OCI-M1 (cell line): ENCODE measurements around the gene PSMG3.
"Not testable (repeated sequence)": the region's sequence is repeated elsewhere in the genome, so short reads cannot be mapped to it uniquely, and the experiment has no call there.

ENCODE experiments used
- DNase-seq: peaks from one replicate; lab custom pipeline; 2025; lab: John Stamatoyannopoulos, UW

Gene PSMG3

GRCh38 chr7:1596181-1597043 lies 26.6 kb upstream of the PSMG3 start:
- no peak for DNase-seq

DNA sequence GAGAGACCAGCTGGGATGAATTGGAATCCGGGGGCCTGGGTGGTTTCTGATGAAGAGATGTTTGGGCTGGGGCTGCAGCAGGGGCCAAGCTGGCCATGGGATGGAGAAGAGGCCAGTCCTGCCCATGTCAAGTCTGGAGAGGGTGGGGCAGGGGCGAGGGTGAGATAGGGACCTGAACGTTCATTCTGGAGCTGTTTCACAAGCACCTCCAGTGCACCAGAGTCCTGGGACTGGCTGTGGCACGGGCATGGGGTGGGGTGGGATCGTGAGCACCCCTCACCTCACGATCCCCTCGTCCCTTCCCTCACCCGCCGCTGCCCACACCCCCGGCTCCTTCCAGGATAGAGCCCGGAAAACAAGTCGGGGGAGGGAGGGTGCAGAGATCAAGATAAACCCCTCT lies 25.8 kb upstream of the PSMG3 start:
- DNase-seq: no peak

DNA sequence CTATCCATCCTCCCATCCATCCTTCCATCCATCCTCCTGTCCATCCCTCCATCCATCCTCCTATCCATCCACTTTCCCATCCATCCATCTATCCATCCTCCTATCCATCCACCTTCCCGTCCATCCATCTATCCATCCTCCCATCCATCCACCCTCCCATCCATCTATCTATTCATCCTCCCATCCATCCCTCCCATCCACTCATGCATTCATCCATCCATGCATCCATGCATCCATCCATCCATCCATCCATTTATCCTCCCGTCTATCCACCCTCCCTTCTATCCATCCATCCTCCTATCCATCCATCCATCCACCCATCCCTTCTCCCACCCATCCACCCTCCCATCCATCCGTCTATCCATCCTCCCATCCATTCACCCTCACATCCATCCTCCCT lies 25.2 kb upstream of the PSMG3 start:
- DNase-seq: no peak

DNA sequence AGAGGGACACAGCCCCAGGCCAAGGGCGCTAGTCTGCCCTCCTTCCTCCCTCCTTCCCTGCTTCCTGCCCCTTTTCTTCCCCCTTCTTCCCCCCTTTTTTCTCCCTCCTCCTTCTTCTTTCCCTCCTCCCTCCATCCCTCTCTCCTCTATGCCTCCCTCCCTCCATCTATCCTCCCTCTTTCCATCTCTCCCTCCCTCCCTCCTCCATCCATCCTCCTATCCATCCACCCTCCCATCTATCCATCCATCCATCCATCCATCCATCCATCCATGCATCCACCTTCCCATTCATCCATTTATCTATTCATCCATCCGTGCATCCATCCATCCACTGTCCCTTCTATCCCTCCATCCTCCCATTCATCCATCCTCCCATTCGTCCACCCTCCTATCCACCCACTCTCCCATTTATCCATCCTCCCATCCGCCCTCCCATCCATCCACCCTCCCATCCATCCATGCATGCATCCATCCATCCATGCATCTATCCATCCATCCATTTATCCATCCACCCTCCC lies 24.1 kb upstream of the PSMG3 start:
- DNase-seq: no peak

DNA sequence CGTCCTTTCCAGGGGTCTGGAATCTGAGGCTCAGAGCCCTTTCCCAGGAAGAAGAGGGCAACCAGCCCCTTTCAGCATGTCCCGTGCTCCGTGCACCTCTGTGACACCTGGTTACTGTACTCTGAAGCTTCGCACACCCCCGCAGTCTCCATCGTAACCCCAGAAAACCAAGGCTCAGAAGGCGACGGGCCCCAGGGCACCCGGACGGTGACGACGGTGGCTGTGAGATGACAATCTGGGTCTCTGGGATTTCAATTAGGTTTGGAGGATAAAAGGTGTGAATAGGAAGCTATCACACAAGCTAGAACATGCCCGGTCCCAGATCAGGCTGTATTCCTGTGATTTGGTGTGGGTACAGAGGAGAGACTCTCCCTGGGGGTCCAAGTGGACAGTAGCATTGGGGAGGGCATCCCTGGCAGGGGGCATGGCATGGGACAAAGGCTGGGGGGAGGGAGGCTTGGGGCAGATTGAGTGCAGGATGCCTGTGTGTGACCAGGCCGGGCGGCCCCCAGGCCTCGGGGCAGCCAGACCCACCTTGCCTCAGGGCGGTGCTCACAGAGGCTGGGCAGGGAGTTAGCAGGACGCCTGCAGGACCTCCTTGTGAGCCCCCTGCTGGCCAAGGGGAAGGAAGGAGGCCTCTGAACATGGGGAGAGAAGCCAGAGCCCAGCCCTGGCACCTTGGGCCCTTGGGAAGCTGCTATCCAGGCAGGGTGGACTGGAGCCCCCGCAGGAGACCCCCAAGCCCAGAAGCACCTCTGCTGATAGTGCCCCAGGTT lies 23.4 kb upstream of the PSMG3 start:
- no peak for DNase-seq

DNA sequence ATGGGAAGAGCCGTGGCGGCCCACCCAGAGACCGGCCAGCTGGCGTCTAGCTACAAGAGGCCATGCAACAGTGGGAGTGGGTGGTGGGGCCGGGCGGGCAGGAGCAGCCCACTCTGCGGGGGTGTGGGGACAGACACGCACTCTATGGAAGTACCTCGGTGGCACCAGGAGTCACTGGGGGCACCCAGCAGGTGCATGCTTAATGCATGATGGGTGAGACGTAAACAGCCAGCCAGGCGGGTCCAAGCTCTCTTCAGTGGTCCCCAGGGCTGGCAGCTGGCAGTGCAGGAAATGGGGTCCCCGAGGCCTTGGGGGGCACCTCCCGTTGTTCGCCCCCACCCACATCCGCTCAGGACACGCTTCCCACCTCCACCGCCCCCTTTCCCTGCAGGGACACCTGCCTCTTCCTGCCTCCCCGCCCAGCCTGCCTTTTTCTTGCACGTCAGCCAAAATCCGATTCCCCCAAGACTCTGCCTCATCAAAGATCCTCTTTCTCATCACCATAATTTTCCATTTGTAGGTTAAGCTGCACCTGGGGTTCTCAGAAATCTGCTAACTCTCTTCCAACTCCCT lies 22.6 kb upstream of the PSMG3 start:
- no peak for DNase-seq

DNA sequence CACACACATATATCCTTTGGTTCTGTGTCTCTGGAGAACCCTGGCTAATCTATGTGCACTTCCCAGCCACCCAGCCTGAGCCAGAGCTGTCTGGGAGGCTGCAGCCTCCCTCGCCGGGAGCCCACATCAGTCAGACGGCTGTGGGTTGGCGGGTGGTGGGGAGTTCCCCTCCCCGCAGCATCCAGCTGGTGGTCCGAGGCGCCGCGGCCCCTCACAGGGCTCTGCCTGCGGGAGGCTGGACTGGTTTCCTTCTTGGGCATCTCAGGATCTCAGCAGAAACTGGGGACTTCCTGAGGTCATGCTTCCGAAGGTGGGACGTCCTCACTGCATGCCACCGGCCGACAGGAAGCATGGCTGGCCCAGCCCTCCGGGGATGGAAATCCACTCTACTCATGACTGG lies 22.0 kb upstream of the PSMG3 start:
- no peak for DNase-seq

- no peak for DNase-seq
Measured at GRCh38 chr7:1591396-1591795, 21.6 kb upstream of the PSMG3 start.

DNA sequence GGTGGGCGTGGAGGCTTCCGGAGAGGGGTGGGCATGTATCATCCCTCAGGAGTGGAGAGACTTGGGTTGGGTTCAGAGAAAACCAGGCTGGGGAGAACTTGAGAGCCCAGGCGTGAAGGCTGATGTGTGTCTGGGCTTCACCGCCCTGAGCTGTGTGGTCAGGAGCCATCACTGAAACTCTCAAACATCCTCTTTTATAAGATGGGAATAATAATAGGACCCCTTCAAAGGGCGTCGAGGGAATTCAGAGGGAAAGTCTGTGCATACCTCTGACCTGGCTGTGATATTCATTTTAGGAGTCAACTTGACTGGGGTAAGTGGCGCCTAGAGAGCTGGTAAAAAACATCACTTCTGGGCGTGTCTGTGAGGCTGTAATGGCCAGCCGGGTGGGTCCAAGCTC lies 21.1 kb upstream of the PSMG3 start:
- DNase-seq: no peak

- DNase-seq: no peak
Measured at GRCh38 chr7:1590476-1590875, 20.6 kb upstream of the PSMG3 start.

DNA sequence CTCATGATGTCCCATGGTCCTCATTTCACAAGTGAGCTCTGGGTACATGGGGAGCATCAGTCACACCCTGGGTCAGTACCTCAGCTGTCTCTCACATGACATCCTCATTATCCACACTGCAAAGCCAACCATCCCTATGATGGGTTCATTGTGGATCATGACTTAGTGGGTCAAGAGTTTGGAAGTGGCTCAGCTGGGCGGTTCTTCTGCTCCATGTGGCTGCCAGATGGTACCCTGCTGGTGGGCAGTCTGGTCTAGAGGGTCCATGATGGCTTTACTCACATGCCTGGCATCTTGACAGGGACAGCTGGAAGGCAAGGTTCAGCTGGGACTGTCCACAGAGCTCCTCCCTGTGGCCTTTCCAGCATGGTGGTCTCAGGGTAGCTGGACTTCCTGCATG lies 19.1 kb upstream of the PSMG3 start:
- no peak for DNase-seq

DNA sequence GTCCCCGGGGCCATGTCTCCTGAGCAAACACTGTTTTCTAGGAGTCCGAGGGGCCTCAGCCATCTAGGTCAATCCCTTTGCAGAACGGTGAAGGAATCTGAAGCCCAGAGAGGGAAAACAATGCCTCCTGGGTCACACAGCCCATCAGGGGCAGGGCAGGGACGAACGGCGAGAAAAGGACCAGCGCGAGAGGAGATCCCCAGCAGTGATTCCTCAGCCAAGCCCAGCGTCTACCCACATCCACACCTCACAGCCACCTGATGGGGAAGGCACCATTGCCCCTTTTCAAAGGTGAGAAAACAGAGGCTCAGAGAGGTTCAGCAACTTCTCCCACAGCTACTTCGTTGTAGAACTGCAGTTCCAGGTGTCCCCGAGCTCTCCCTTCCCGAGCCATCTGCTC lies 17.9 kb upstream of the PSMG3 start:
- no peak for DNase-seq

DNA sequence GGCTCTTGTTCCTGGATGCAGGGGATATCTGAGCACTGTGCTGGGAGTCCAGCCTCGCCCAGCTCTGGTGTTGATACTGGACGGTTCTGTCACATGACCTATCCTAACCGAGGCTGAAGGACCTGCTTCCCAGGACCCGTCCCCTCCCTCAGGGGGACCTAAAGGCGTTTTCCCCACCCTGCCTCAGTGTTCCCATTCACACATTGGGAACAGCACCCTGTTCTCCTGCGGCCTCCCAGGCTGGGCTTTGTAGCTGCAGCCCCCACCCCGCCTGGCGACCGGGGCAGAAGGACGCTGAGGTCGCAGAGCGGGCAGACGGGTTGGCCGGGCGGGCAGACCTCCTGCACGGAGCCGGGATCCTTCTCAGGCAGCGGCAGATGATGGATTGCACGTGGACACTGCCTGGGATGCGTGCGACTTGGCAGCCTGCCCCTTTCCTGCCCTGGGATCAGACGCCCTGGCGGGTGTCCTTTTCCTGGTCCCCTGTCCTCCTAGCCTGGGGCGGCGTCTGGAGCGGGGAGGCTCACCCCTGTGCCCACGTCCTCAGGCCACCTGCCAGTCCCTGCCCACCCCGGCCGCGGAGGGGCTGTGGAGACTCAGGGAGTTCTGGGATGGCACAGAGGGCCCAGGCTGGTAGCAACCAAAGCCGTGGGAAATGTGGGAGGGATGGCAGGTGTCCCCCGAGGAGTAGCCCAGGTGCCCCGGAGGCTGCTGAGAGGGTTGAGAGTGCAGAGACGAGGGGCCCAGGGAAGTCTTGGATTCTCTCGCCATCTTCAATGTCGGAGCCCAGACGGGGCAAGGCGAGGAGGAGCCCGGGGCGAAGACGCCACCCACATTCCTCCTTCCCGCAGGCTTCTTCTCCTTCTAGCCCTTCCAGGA lies 17.2 kb upstream of the PSMG3 start:
- DNase-seq: no peak

- DNase-seq: no peak
Measured at GRCh38 chr7:1586126-1586826, 16.4 kb upstream of the PSMG3 start.

GRCh38 chr7:1585142-1585981 lies 15.5 kb upstream of the PSMG3 start:
- DNase-seq: no peak

- no peak for DNase-seq
Measured at GRCh38 chr7:1584700-1585099, 14.9 kb upstream of the PSMG3 start.

DNA sequence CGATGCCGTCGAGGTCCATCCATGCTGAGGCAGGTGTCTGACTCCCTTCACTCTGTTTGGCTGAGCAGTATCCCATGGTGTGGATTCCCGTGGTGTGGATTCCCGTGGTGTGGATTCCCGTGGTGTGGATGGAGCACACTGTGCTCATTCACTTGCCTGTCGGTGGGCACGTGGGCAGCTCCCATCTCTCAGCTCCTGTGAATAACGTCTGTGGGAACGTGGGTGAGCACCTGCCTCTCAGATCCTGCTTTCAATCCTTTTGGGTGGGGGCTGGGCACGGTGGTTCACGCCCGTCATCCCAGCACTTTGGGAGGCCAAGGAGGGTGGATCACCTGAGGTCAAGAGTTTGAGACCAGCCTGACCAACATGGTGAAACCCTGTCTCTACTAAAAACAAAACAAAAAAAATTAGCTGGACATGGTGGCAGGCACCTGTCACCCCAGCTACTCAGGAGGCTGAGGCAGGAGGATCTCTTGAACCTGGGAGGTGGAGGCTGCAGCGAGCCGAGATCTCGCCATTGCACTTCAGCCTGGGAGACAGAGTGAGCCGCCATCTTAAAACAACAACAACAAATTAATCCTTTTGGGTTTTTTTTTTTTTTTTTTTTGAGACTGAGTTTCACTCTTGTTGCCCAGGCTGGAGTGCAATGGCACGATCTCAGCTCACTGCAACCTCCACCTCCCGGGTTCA lies 13.6 kb upstream of the PSMG3 start:
- DNase-seq: not testable (repeated sequence)

DNA sequence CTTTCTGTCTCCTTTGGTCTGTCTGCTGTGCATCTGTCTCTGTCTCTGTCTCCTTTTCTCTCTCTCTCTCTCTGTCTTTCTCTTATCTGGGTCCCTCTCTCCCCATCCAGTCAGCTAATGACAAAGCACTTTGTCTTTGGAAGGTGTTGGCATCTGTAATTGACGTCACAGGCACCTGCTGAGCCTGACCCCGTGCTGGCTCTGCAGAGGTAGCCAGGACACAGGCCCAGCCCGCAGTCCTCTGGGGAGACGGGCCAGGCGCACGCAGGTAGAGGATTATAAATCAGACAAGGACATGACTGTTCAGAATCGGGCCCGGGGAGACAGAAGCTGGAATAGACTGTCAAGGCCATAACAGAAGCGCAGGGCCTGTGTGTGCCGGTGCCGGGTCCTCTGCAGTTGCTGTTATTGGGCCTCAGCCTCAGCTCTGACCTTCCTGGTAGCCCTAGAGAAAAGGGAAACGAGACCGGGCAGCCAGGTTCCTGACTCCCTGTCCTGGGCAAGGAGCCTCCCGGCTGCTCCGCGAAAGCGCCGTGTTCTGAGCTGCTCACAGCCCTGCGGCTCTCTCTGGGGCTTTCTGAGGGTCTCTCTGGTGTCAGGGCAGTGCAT lies 10.7 kb upstream of the PSMG3 start:
- no peak for DNase-seq
